Right lobe of liver (tissue), 6 donors: ENCODE measurements around the gene TOP3A. TPM values are rescaled to one million over a fixed set of nuclear protein-coding genes. Genes with fewer than 3 reads are reported as not detected.

Source experiments
- ATAC-seq, 4 donors: fragments of 200-7000 bp; cut with Tn5 transposase; one replicate each; pipeline ENCODE4 v1.9.1; 2020; ENCODE audit warnings: mild to moderate bottlenecking in 4 of 4, moderate library complexity in 4 of 4
- DNase-seq, 3 donors: peaks; one replicate each; pipeline ENCODE4 v3.0.0-alpha.2; 2020
- H3K27ac ChIP-seq, 3 donors: fragments of 200-600 bp; one replicate each; pipeline ENCODE4 v1.8.0; 2022
- H3K27me3 ChIP-seq, 2 donors: fragments of 200-600 bp; one replicate each; pipeline ENCODE4 v1.8.0; 2022
- H3K36me3 ChIP-seq, 4 donors: fragments of 200-600 bp; sonication (generic) in 1 of 4; one replicate each; pipeline versions ENCODE4 v1.5.1 to v1.8.0; 2017 to 2022; ENCODE audit warnings: control low read depth in 1 of 4
- H3K4me1 ChIP-seq, 4 donors: fragments of 200-600 bp; sonication (generic) in 1 of 4; one replicate each; pipeline versions ENCODE4 v1.5.1 to v1.8.0; 2017 to 2022; ENCODE audit warnings: control low read depth in 1 of 4
- H3K4me3 ChIP-seq, 3 donors: fragments of 200-600 bp; one replicate each; pipeline ENCODE4 v1.8.0; 2022
- H3K9me3 ChIP-seq, 4 donors: fragments of 200-600 bp; sonication (generic) in 1 of 4; one replicate each; pipeline versions ENCODE4 v1.5.1 to v1.8.0; 2017 to 2022; ENCODE audit warnings: control low read depth in 1 of 4
- CTCF ChIP-seq, 4 donors: fragments of 200-600 bp in 3 of 4; fragments of 450-650 bp in 1 of 4; IDR thresholded peaks; one replicate each; pipeline versions ENCODE4 v1.5.1 to v1.8.0; 2016 to 2022; ENCODE audit warnings: antibody characterized with exemption in 4 of 4, mild to moderate bottlenecking in 2 of 4
- POLR2A ChIP-seq: fragments of 450-650 bp; IDR thresholded peaks from one replicate; pipeline ENCODE4 v1.6.1; 2017; ENCODE audit warnings: antibody characterized with exemption, mild to moderate bottlenecking
- WGBS: methylation state at CpG from one replicate; pipeline ENCODE4 v1.1.6; 2018; ENCODE audit warnings: low coverage, low lambda C conversion rate; ENCODE audit not compliant: insufficient coverage; ENCODE audit errors: missing lambda C conversion rate; 5-methylcytosine and 5-hydroxymethylcytosine counted together
- intact Hi-C, 2 donors: fragments of 100-400 bp; cut with DNase I; formaldehyde crosslinking; loops; one replicate each; pipeline versions ENCODE4 v1.11.2 to v1.14.1; 2022
- long read RNA-seq: library from polyadenylated mRNA; unstranded; transcript quantifications from one replicate; pipeline ENCODE4 v2.0.0, GENCODE V29; 2019
- total RNA-seq, 6 experiments: library from RNA; depleted of rRNA in 2 of 6; stranded (reverse); fragments of >200 nt in 2 of 6; fragmentation: NEBNext Ultra II Directional in 3 of 6; extraction: Animal tissue kit (Norgen Biotek cat#: 25700) in 3 of 6; gene quantifications; one replicate each; pipeline versions ENCODE4 v1.1.0 to v1.2.4, GENCODE V29; 2016 to 2023
- donor health status: DM: no; HTN: yes; CAD: no.
- donor health status: DM: no; HTN: no; CAD: no.
- donor health status: DM: no; HTN: no; CAD: no.
- donor health status: DM: no; HTN: yes; CAD: no.
- donor health status: DM: no; HTN: yes; CAD: no.

Gene TOP3A
- 10 to 100 TPM; 13.7 to 29.9 (median 20.7) TPM for total RNA-seq
- long read RNA-seq, full-length matches to known transcripts, result 1 of 1 reads
- long read RNA-seq, partial matches to known transcripts, result 0 of 1 reads
- long read RNA-seq, other reads (novel, unspliced or antisense), result 0 of 1 reads

- H3K4me1 ChIP-seq, result peaks cover 0 to 41% (median 13%) of the 10 kb centered on the region in 4 donors
- TF ChIP-seq POLR2A, result peak; percentile 34
- TF ChIP-seq CTCF (IDR thresholded peaks at IDR 0.05), result no peak
- no peaks in the 10 kb centered on the region for H3K27me3 ChIP-seq
- H3K9me3 ChIP-seq, result no peaks in the 10 kb centered on the region
- ATAC-seq, result peak; percentile 94 to 97 (median 96)
- 0% methylated on average over 29 of the region's 78 CpGs for WGBS
- H3K36me3 ChIP-seq, result no peaks in the 10 kb centered on the region
- peak within 1 kb of the TSS; percentile 72 to 89 (median 72) for H3K4me3 ChIP-seq
- peak within 1 kb of the TSS; percentile 66 to 91 (median 76) for H3K27ac ChIP-seq
- intact Hi-C loops, result loop anchor here in 1 of 2 donors (10.0 kb wide), 1 partner anchor 60 kb away; the partner anchor contains the start of gene FLII
- peak; percentile 97 to 99 (median 98) for DNase-seq
Measured at GRCh38 chr17:18314731-18315561, at the start of gene TOP3A, which contains the start of gene SMCR8. Gene TOP3A (minus strand): TSS chr17:18314994. CDS start chr17:18314778, 216 bp downstream. Gene SMCR8 (plus strand): TSS chr17:18315293. CDS start chr17:18315790, 497 bp downstream.

GRCh38 chr17:18364166-18364565, 49.4 kb upstream of the TOP3A start:
- no peaks in the 10 kb centered on the region for H3K9me3 ChIP-seq

GRCh38 chr17:18363101-18364049, 48.6 kb upstream of the TOP3A start, which contains the start of gene SHMT1:
Gene SHMT1 (minus strand): TSS chr17:18363550. CDS start chr17:18355981, 7,569 bp downstream.
- Histone ChIP-seq H3K4me3 (peak within 1 kb of the TSS; percentile 87 to 98 (median 90)), H3K9me3 (no peaks in the 10 kb centered on the region), H3K36me3 (peaks cover 0 to 18% (median 5%) of the 10 kb centered on the region in 4 donors), H3K27ac (peak within 1 kb of the TSS; percentile 89 to 100 (median 100)), H3K4me1 (peaks cover 0 to 26% (median 10%) of the 10 kb centered on the region in 4 donors), H3K27me3 (no peaks in the 10 kb centered on the region)
- ATAC-seq (peak; percentile 87 to 96 (median 91)), DNase-seq (peak; percentile 97 to 99 (median 99))
- TF ChIP-seq POLR2A (peak; percentile 95), CTCF (IDR thresholded peaks at IDR 0.05) (no peak)
- under 1% methylated on average over 18 of the region's 76 CpGs for WGBS
- intact Hi-C loops, result no loop called here

More at GRCh38 chr17:18364166-18364565, 49.4 kb upstream of the TOP3A start:
- H3K4me1 ChIP-seq, result peaks cover 0 to 18% (median 6%) of the 10 kb centered on the region in 4 donors
- intact Hi-C loops, result no loop called here
- WGBS, result 82% methylated on average over 6 of the region's 6 CpGs
- peak overlapping the region in 2 of 3 donors; percentile 72 to 100 for H3K27ac ChIP-seq
- no peak for ATAC-seq
- TF ChIP-seq POLR2A, result no peak
- no peak for TF ChIP-seq CTCF (IDR thresholded peaks at IDR 0.05)
- H3K27me3 ChIP-seq, result no peaks in the 10 kb centered on the region
- no peak for DNase-seq
- H3K4me3 ChIP-seq, result peak overlapping the region in 1 of 3 donors; percentile 98
- H3K36me3 ChIP-seq, result peaks cover 0 to 10% (median 1%) of the 10 kb centered on the region in 4 donors

- no peaks in the 10 kb centered on the region for H3K9me3 ChIP-seq
- TF ChIP-seq POLR2A (no peak), CTCF (IDR thresholded peaks at IDR 0.05) (no peak)
- ATAC-seq, result peak; percentile 52 to 70 (median 66)
- intact Hi-C loops, result no loop called here
- peak; percentile 91 to 98 (median 94) for DNase-seq
- WGBS, result 3% methylated on average over 8 of the region's 14 CpGs
- H3K36me3 ChIP-seq, result peaks cover 0 to 19% (median 5%) of the 10 kb centered on the region in 4 donors
- no peaks in the 10 kb centered on the region for H3K27me3 ChIP-seq
- H3K4me1 ChIP-seq, result peaks cover 0 to 32% (median 13%) of the 10 kb centered on the region in 4 donors
- H3K4me3 ChIP-seq, result peak overlapping the region; percentile 87 to 98 (median 90)
- peak overlapping the region; percentile 89 to 100 (median 100) for H3K27ac ChIP-seq
Measured at GRCh38 chr17:18362698-18363100, 47.9 kb upstream of the TOP3A start.
